GM23338 (cell line): ENCODE data around the gene CDC42BPG. TPM values are rescaled to one million over a fixed set of nuclear protein-coding genes. Genes with fewer than 3 reads are reported as not detected.

ENCODE experiments used
- ATAC-seq: fragments of 200-7000 bp; cut with Tn5 transposase; 3 replicates; pipeline ENCODE4 v1.9.1; 2020
- DNase-seq: peaks from one replicate; pipeline ENCODE4 v3.0.0-alpha.2; 2015; ENCODE audit warnings: low spot score
- H2AFZ ChIP-seq: fragments of 200-600 bp; sonication (generic); 2 replicates; pipeline ENCODE4 v1.8.0; 2016; ENCODE audit warnings: antibody characterized with exemption, mild to moderate bottlenecking, moderate library complexity
- H3F3A ChIP-seq: fragments of 200-600 bp; sonication (generic); replicated peaks from 2 replicates; pipeline ENCODE4 v1.8.0; 2017; ENCODE audit warnings: antibody characterized with exemption, mixed run types, low read depth
- H3K27ac ChIP-seq: fragments of 200-600 bp; sonication (generic); 2 replicates; pipeline ENCODE4 v1.6.1; 2016; ENCODE audit warnings: low read depth
- H3K27me3 ChIP-seq: fragments of 200-600 bp; sonication (generic); 2 replicates; pipeline ENCODE4 v1.8.0; 2016; ENCODE audit warnings: mild to moderate bottlenecking, mixed run types, moderate library complexity; ENCODE audit not compliant: insufficient read depth
- H3K36me3 ChIP-seq: fragments of 200-600 bp; sonication (generic); 2 replicates; pipeline ENCODE4 v1.8.0; 2016; ENCODE audit warnings: mild to moderate bottlenecking; ENCODE audit not compliant: insufficient read depth
- H3K4me1 ChIP-seq: fragments of 200-600 bp; sonication (generic); 2 replicates; pipeline ENCODE4 v1.8.0; 2016; ENCODE audit warnings: mild to moderate bottlenecking, moderate library complexity; ENCODE audit not compliant: insufficient read depth
- H3K4me2 ChIP-seq: fragments of 200-600 bp; sonication (generic); 2 replicates; pipeline ENCODE4 v1.7.1; 2017; ENCODE audit warnings: mixed run types
- H3K4me3 ChIP-seq: fragments of 200-600 bp; sonication (generic); 2 replicates; pipeline ENCODE4 v1.6.1; 2016; ENCODE audit warnings: mixed run types
- H3K79me2 ChIP-seq: fragments of 200-600 bp; sonication (generic); replicated peaks from 2 replicates; pipeline ENCODE4 v1.8.0; 2017; ENCODE audit warnings: mild to moderate bottlenecking; ENCODE audit not compliant: insufficient read depth
- H3K9me2 ChIP-seq: fragments of 200-600 bp; sonication (generic); 2 replicates; pipeline ENCODE4 v1.8.0; 2017; ENCODE audit not compliant: insufficient read depth
- H4K20me1 ChIP-seq: fragments of 200-600 bp; sonication (generic); replicated peaks from 2 replicates; pipeline ENCODE4 v1.8.0; 2017; ENCODE audit warnings: mild to moderate bottlenecking; ENCODE audit not compliant: insufficient read depth
- H3K27ac Mint-ChIP-seq: 2 replicates; pipeline ENCODE4 v1.8.0; 2020; ENCODE audit warnings: inconsistent platforms, mild to moderate bottlenecking, moderate library complexity, mixed read lengths
- H3K27me3 Mint-ChIP-seq: 3 replicates; pipeline ENCODE4 v1.8.0; 2022; ENCODE audit warnings: low read depth, mild to moderate bottlenecking, moderate library complexity, mixed read lengths, inconsistent platforms; ENCODE audit not compliant: insufficient read depth, poor library complexity
- H3K36me3 Mint-ChIP-seq: 3 replicates; pipeline ENCODE4 v1.8.0; 2021; ENCODE audit warnings: low read depth, mild to moderate bottlenecking, inconsistent platforms, moderate library complexity, mixed read lengths
- H3K4me1 Mint-ChIP-seq: 3 replicates; pipeline ENCODE4 v1.8.0; 2020; ENCODE audit warnings: mild to moderate bottlenecking, inconsistent platforms, mixed read lengths
- H3K4me3 Mint-ChIP-seq: 3 replicates; pipeline ENCODE4 v1.8.0; 2021; ENCODE audit warnings: moderate library complexity, mild to moderate bottlenecking, inconsistent platforms, mixed read lengths
- H3K9me3 Mint-ChIP-seq: 3 replicates; pipeline ENCODE4 v1.8.0; 2020; ENCODE audit warnings: moderate library complexity, mild to moderate bottlenecking, inconsistent platforms, mixed read lengths
- CREB1 ChIP-seq: fragments of 250-450 bp; sonication (Bioruptor Pico); IDR thresholded peaks from 2 replicates; pipeline ENCODE4 v1.5.0; 2020; ENCODE audit warnings: low read depth, mild to moderate bottlenecking, moderate library complexity
- CTCF ChIP-seq, 2 experiments: fragments of 200-600 bp in 1 of 2; sonication (generic) in 1 of 2; conservative IDR thresholded peaks; 2 replicates each; pipeline versions ENCODE4 v1.5.1 to v1.6.1; 2016 to 2017; ENCODE audit warnings: antibody characterized with exemption in 2 of 2, low read depth in 2 of 2, mild to moderate bottlenecking in 2 of 2, moderate library complexity in 1 of 2
- NANOG ChIP-seq: IDR thresholded peaks from 2 replicates; pipeline ENCODE4 v1.6.1; 2016; ENCODE audit warnings: antibody characterized with exemption, borderline replicate concordance
- POLR2AphosphoS5 ChIP-seq: IDR thresholded peaks from 2 replicates; pipeline ENCODE4 v1.6.1; 2016; ENCODE audit warnings: antibody characterized with exemption, low read depth
- STAT1 ChIP-seq: IDR thresholded peaks from one replicate; pipeline ENCODE4 v1.6.1; 2016; ENCODE audit warnings: antibody characterized with exemption; ENCODE audit not compliant: unreplicated experiment
- ZNF331 ChIP-seq: fragments of 250-450 bp; sonication (Bioruptor Pico); IDR thresholded peaks from 2 replicates; pipeline ENCODE4 v1.5.0; 2020; ENCODE audit warnings: low read depth, mild to moderate bottlenecking, moderate library complexity
- ZNF462 ChIP-seq: fragments of 250-450 bp; sonication (Bioruptor Pico); IDR thresholded peaks from 2 replicates; pipeline ENCODE4 v1.5.0; 2020; ENCODE audit warnings: mild to moderate bottlenecking, moderate library complexity
- polyA plus RNA-seq: library from polyadenylated mRNA; unstranded; fragments of >200 nt; fragmentation: Nextera tagmentation; extraction: Ambion mirVana; gene quantifications from 2 replicates; pipeline ENCODE4 v1.2.1, GENCODE V29; 2016
- total RNA-seq: library from RNA; depleted of rRNA; stranded (reverse); fragments of >200 nt; shearing (Covaris generic); gene quantifications from 2 replicates; pipeline ENCODE4 v1.2.3, GENCODE V29; 2014

The CDC42BPG gene
- total and polyA plus RNA-seq, 2 experiments from 2014 or later = 2.3 to 11.6 TPM

- no peak for TF ChIP-seq ZNF462 (CRISPR knock-in tag)
These were observed 5.1 kb downstream of the CDC42BPG start (continued) for GRCh38 chr11:64839335-64839734.

DNA sequence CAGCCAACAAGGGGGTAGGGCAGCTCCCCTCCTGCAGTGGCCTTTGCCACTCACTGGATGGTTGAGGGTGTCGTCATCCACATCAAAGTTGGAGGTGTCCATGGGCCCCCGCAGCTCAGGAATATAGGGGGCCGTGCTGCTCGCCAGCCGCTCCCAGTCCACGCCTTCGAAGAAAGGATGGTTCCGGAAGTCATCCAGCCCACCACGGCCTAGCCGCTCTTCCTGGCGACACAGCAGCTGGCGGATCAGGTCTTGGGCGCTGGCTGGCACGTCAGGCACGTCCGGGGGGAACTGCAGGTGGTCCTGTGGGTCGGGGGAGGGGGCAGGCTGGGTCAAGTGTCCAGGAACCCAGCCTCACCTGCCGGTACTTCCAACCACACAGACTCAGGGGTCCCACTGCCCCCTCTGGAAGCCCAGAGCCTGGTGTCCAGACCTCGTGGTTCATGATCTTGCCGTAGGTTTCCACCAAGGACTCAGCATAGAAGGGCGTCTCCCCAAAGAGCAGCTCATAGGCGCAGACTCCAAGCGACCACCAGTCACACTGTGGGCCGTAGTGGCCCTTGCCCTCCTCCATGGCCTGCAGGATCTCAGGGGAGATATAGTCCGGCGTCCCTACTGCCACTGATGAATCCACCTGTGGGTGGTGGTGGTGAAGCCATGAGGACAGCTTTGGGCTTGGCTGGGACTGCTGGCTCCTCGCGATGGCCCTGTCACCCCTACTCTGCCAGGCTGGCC lies 5.7 kb downstream of the CDC42BPG start:
- DNase-seq = no peak
- Mint-ChIP-seq H3K36me3 (peaks cover 4% of the 10 kb centered on the region; the same call in 2 of the 3 replicates), H3K27ac (no peak overlapping the region), H3K9me3 (no peaks in the 10 kb centered on the region), H3K4me1 (peaks cover 21% of the 10 kb centered on the region), H3K4me3 (no peak overlapping the region), H3K27me3 (peaks cover 4% of the 10 kb centered on the region)
- Histone ChIP-seq H3K4me3 (no peak overlapping the region), H2AFZ (no peak overlapping the region), H3K4me1 (peaks cover 7% of the 10 kb centered on the region; the same call in 1 of the 2 replicates), H4K20me1 (no peaks in the 10 kb centered on the region), H3K27me3 (no peaks in the 10 kb centered on the region), H3K79me2 (no peaks in the 10 kb centered on the region), H3K27ac (no peak overlapping the region), H3K36me3 (no peaks in the 10 kb centered on the region), H3K9me2 (no peaks in the 10 kb centered on the region), H3K4me2 (no peak overlapping the region), H3F3A (no peaks in the 10 kb centered on the region)
- ATAC-seq = no peak
- TF ChIP-seq CTCF (conservative IDR thresholded peaks at IDR 0.05; ENCODE audit: low read depth in 2 of 2) (no peak), POLR2AphosphoS5 (no peak), NANOG (no peak), ZNF331 (CRISPR knock-in tag) (no peak), STAT1 (no peak), ZNF462 (CRISPR knock-in tag) (no peak), CREB1 (no peak)
